ENCODE measurements around the gene GGT6. TPM values are rescaled to one million over a fixed set of nuclear protein-coding genes. Genes with fewer than 3 reads are reported as not detected.
"Not testable (repeated sequence)": the region's sequence is repeated elsewhere in the genome, so short reads cannot be mapped to it uniquely, and the experiment has no call there.

Gene GGT6
- total and polyA plus RNA-seq, 2 experiments from 2014 or later = not detected

- no peak for DNase-seq (ENCODE audit: low read depth in 1 of 2, low spot score in 1 of 2)
- no peaks in the 10 kb centered on the region for H3K27me3 ChIP-seq
- no peaks in the 10 kb centered on the region for H3K36me3 ChIP-seq
- peaks cover 43% of the 10 kb centered on the region for H3K4me1 ChIP-seq (ENCODE audit: low read depth)
- no peak for TF ChIP-seq CTCF (IDR thresholded peaks at IDR 0.05; ENCODE audit: low read depth, low read length)
- H3K9me3 ChIP-seq (ENCODE audit: low read depth) = no peaks in the 10 kb centered on the region
- H3K27ac ChIP-seq = peak overlapping the region; percentile 12
- no peak overlapping the region for H3K4me3 ChIP-seq
Observed at GRCh38 chr17:4583206-4583605, 22.8 kb upstream of the GGT6 start.

GRCh38 chr17:4582691-4583090 is 22.3 kb upstream of the GGT6 start:
- no peaks in the 10 kb centered on the region for H3K9me3 ChIP-seq (ENCODE audit: low read depth)
- TF ChIP-seq CTCF (IDR thresholded peaks at IDR 0.05; ENCODE audit: low read depth, low read length) = no peak
- H3K27me3 ChIP-seq = no peaks in the 10 kb centered on the region
- H3K27ac ChIP-seq = peak overlapping the region; percentile 12
- H3K36me3 ChIP-seq = no peaks in the 10 kb centered on the region
- peaks cover 40% of the 10 kb centered on the region for H3K4me1 ChIP-seq (ENCODE audit: low read depth)
- no peak for DNase-seq (ENCODE audit: low read depth in 1 of 2, low spot score in 1 of 2)
- H3K4me3 ChIP-seq = no peak overlapping the region

- H3K27me3 ChIP-seq = no peaks in the 10 kb centered on the region
- DNase-seq (ENCODE audit: low read depth in 1 of 2, low spot score in 1 of 2) = no peak
- H3K36me3 ChIP-seq = no peaks in the 10 kb centered on the region
- peaks cover 40% of the 10 kb centered on the region for H3K4me1 ChIP-seq (ENCODE audit: low read depth)
- TF ChIP-seq CTCF (IDR thresholded peaks at IDR 0.05; ENCODE audit: low read depth, low read length) = no peak
- H3K4me3 ChIP-seq = no peak overlapping the region
- no peak overlapping the region for H3K27ac ChIP-seq
- no peaks in the 10 kb centered on the region for H3K9me3 ChIP-seq (ENCODE audit: low read depth)
Observed at GRCh38 chr17:4582101-4582501, 21.7 kb upstream of the GGT6 start.

GRCh38 chr17:4580291-4580690 is 19.9 kb upstream of the GGT6 start:
- Histone ChIP-seq H3K36me3 (no peaks in the 10 kb centered on the region), H3K9me3 (ENCODE audit: low read depth) (no peaks in the 10 kb centered on the region), H3K27me3 (no peaks in the 10 kb centered on the region), H3K27ac (no peak overlapping the region), H3K4me3 (no peak overlapping the region), H3K4me1 (ENCODE audit: low read depth) (peaks cover 42% of the 10 kb centered on the region)
- no peak for TF ChIP-seq CTCF (IDR thresholded peaks at IDR 0.05; ENCODE audit: low read depth, low read length)
- DNase-seq (ENCODE audit: low read depth in 1 of 2, low spot score in 1 of 2) = no peak

DNA sequence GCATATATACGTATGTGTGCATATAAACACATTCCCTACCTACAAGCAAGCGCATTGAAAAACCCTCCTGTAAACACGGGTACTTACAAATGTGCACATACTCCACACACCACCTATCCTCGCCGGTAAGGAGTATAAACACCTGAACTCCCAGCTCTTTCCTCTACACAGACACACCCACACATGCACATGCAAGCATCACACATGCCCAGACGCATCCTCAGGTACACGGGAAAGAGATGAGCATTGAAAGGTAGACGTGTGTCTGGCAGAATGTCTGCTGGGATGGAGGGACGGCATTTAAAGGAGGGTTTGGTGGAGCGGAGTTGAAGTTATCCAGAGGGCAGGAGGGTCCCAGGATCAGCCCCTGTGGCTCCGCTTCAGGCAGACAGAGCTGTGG is 19.3 kb upstream of the GGT6 start:
- H3K4me1 ChIP-seq (ENCODE audit: low read depth) = peaks cover 42% of the 10 kb centered on the region
- H3K27me3 ChIP-seq = no peaks in the 10 kb centered on the region
- H3K9me3 ChIP-seq (ENCODE audit: low read depth) = no peaks in the 10 kb centered on the region
- H3K36me3 ChIP-seq = no peaks in the 10 kb centered on the region
- TF ChIP-seq CTCF (IDR thresholded peaks at IDR 0.05; ENCODE audit: low read depth, low read length) = no peak
- no peak overlapping the region for H3K4me3 ChIP-seq
- no peak for DNase-seq (ENCODE audit: low read depth in 1 of 2, low spot score in 1 of 2)
- H3K27ac ChIP-seq = no peak overlapping the region

- H3K27me3 ChIP-seq; H3K36me3 ChIP-seq; DNase-seq (ENCODE audit: low read depth in 1 of 2, low spot score in 1 of 2); H3K9me3 ChIP-seq (ENCODE audit: low read depth); H3K4me3 ChIP-seq; H3K27ac ChIP-seq: not testable (repeated sequence)
- peaks cover 45% of the 10 kb centered on the region for H3K4me1 ChIP-seq (ENCODE audit: low read depth)
Observed at GRCh38 chr17:4578349-4578748, 18.0 kb upstream of the GGT6 start.

All from cardiac muscle cell (in vitro differentiated cells and primary cell).